ENCODE results near the gene EQTN. TPM values are rescaled to one million over a fixed set of nuclear protein-coding genes. Genes with fewer than 3 reads are reported as not detected.

Gene EQTN
- total RNA-seq, result not detected in 2 replicates

GRCh38 chr9:27297050-27297449 lies at the start of gene EQTN:
Gene EQTN (minus strand): TSS chr9:27297150. CDS start chr9:27297055, 95 bp downstream.

Other genes starting within 250 kb of the EQTN start
- gene TEK, start 187.9 kb downstream of the EQTN start, total RNA-seq, result 3.0 and 19.2 TPM in 2 replicates
- gene IFNK, start 227.1 kb upstream of the EQTN start, total RNA-seq, result not detected in 2 replicates
- gene MOB3B, start 232.7 kb upstream of the EQTN start, total RNA-seq, result 0.14 and 0.18 TPM in 2 replicates